Neural cell (in vitro differentiated cells): Measurements from ENCODE around the gene DIAPH2. TPM values are rescaled to one million over a fixed set of nuclear protein-coding genes. Genes with fewer than 3 reads are reported as not detected.

Source experiments
- H2AFZ ChIP-seq: fragments of 200-600, 300-800 bp; sonication (generic), shearing (Covaris generic); 2 replicates; pipeline ENCODE4 v1.6.0; 2014; ENCODE audit warnings: low read depth, mild to moderate bottlenecking, antibody characterized with exemption, low read length, moderate library complexity
- H3F3A ChIP-seq: fragments of 200-600 bp; shearing (Covaris generic); 2 replicates; pipeline ENCODE4 v1.6.1; 2016; ENCODE audit warnings: mild to moderate bottlenecking, moderate library complexity, mixed read lengths, antibody characterized with exemption, low read length; ENCODE audit not compliant: insufficient read depth, poor library complexity, severe bottlenecking
- H3K27ac ChIP-seq: fragments of 200-600, 300-800 bp; sonication (generic), shearing (Covaris generic); 2 replicates; pipeline ENCODE4 v1.5.1; 2014; ENCODE audit warnings: mild to moderate bottlenecking, low read length, moderate library complexity
- H3K27me3 ChIP-seq: fragments of 300-800, 200-600 bp; sonication (generic), shearing (Covaris generic); 2 replicates; pipeline ENCODE4 v1.6.0; 2014; ENCODE audit warnings: mild to moderate bottlenecking, low read depth, low read length, moderate library complexity; ENCODE audit not compliant: insufficient read depth
- H3K36me3 ChIP-seq: fragments of 300-800, 200-600 bp; sonication (generic), shearing (Covaris generic); 2 replicates; pipeline ENCODE4 v1.5.1; 2014; ENCODE audit warnings: mild to moderate bottlenecking, antibody characterized with exemption, low read length, moderate library complexity; ENCODE audit not compliant: insufficient read depth
- H3K4me2 ChIP-seq: fragments of 300-800, 200-600 bp; sonication (generic), shearing (Covaris generic); 2 replicates; pipeline ENCODE4 v1.6.0; 2014; ENCODE audit warnings: mild to moderate bottlenecking, low read length
- H3K4me3 ChIP-seq: fragments of 300-800, 200-600 bp; sonication (generic), shearing (Covaris generic); 2 replicates; pipeline ENCODE4 v1.5.1; 2014; ENCODE audit warnings: mild to moderate bottlenecking, low read length, moderate library complexity
- H3K79me2 ChIP-seq: fragments of 200-600 bp; shearing (Covaris generic); replicated peaks from 2 replicates; pipeline ENCODE4 v1.6.0; 2014; ENCODE audit warnings: mild to moderate bottlenecking, low read length, moderate library complexity; ENCODE audit not compliant: insufficient read depth
- H3K9ac ChIP-seq: fragments of 300-800, 200-600 bp; sonication (generic), shearing (Covaris generic); 2 replicates; pipeline ENCODE4 v1.6.1; 2016; ENCODE audit warnings: mild to moderate bottlenecking, low read length, mixed read lengths
- H3K9me2 ChIP-seq: fragments of 200-600 bp; shearing (Covaris generic); 2 replicates; pipeline ENCODE4 v1.6.1; 2016; ENCODE audit warnings: mild to moderate bottlenecking, low read length, mixed read lengths; ENCODE audit not compliant: insufficient read depth
- H3K9me3 ChIP-seq: fragments of 200-600, 300-800 bp; sonication (generic), shearing (Covaris generic); 2 replicates; pipeline ENCODE4 v1.6.1; 2016; ENCODE audit warnings: mild to moderate bottlenecking, mixed run types, low read length, moderate library complexity, mixed read lengths
- H4K20me1 ChIP-seq: fragments of 200-600 bp; shearing (Covaris generic); 2 replicates; pipeline ENCODE4 v1.6.1; 2016; ENCODE audit warnings: mild to moderate bottlenecking, mixed run types; ENCODE audit not compliant: insufficient read depth
- CTCF ChIP-seq: fragments of 450-650 bp; IDR thresholded peaks from 2 replicates; pipeline ENCODE4 v1.5.1; 2014; ENCODE audit warnings: antibody characterized with exemption, mild to moderate bottlenecking, moderate library complexity; ENCODE audit not compliant: poor library complexity, severe bottlenecking
- EP300 ChIP-seq: fragments of 450-650 bp; conservative IDR thresholded peaks from 2 replicates; pipeline ENCODE4 v1.6.1; 2014; ENCODE audit warnings: antibody characterized with exemption, mild to moderate bottlenecking, moderate library complexity; ENCODE audit not compliant: poor library complexity, severe bottlenecking
- EZH2 ChIP-seq: fragments of 200-600, 300-800 bp; shearing (Covaris generic), sonication (generic); IDR thresholded peaks from 2 replicates; pipeline ENCODE4 v1.6.1; 2014; ENCODE audit warnings: antibody characterized with exemption, low read length, borderline replicate concordance, mild to moderate bottlenecking; ENCODE audit not compliant: insufficient read depth, poor library complexity, severe bottlenecking
- MXI1 ChIP-seq: fragments of 450-650 bp; conservative IDR thresholded peaks from 2 replicates; pipeline ENCODE4 v1.6.1; 2014; ENCODE audit warnings: antibody characterized with exemption, mild to moderate bottlenecking; ENCODE audit not compliant: poor library complexity, severe bottlenecking
- POLR2AphosphoS5 ChIP-seq: IDR thresholded peaks from 2 replicates; pipeline ENCODE4 v1.6.1; 2012
- RAD21 ChIP-seq: fragments of 450-650 bp; conservative IDR thresholded peaks from 2 replicates; pipeline ENCODE4 v1.6.1; 2014; ENCODE audit warnings: antibody characterized with exemption, mild to moderate bottlenecking, moderate library complexity
- SMC3 ChIP-seq: fragments of 450-650 bp; conservative IDR thresholded peaks from 2 replicates; pipeline ENCODE4 v1.6.1; 2014; ENCODE audit warnings: antibody characterized with exemption, mild to moderate bottlenecking, moderate library complexity; ENCODE audit not compliant: poor library complexity
- TAF1 ChIP-seq: IDR thresholded peaks from 2 replicates; pipeline ENCODE4 v1.6.1; 2012; ENCODE audit warnings: low read depth
- polyA plus RNA-seq: library from polyadenylated mRNA; depleted of rRNA; stranded (reverse); fragments of >200 nt; gene quantifications from 2 replicates; pipeline ENCODE4 v1.2.3, GENCODE V29; 2014
- TF ChIP-seq, protein P1 (sequence below): IDR thresholded peaks from 2 replicates; pipeline ENCODE4 v1.6.1; 2012; ENCODE audit warnings: borderline replicate concordance

DIAPH2 gene
- polyA plus RNA-seq, 1 donor from 2014 or later = 0.07 TPM

GRCh38 chrX:97089116-97089515 lies 404.5 kb downstream of the DIAPH2 start:
- H3K4me2 ChIP-seq = no peak overlapping the region
- no peaks in the 10 kb centered on the region for H3K9me3 ChIP-seq
- TF ChIP-seq RAD21 = no peak
- TF ChIP-seq TAF1 = no peak
- TF ChIP-seq EP300 = no peak
- TF ChIP-seq, protein P1, sequence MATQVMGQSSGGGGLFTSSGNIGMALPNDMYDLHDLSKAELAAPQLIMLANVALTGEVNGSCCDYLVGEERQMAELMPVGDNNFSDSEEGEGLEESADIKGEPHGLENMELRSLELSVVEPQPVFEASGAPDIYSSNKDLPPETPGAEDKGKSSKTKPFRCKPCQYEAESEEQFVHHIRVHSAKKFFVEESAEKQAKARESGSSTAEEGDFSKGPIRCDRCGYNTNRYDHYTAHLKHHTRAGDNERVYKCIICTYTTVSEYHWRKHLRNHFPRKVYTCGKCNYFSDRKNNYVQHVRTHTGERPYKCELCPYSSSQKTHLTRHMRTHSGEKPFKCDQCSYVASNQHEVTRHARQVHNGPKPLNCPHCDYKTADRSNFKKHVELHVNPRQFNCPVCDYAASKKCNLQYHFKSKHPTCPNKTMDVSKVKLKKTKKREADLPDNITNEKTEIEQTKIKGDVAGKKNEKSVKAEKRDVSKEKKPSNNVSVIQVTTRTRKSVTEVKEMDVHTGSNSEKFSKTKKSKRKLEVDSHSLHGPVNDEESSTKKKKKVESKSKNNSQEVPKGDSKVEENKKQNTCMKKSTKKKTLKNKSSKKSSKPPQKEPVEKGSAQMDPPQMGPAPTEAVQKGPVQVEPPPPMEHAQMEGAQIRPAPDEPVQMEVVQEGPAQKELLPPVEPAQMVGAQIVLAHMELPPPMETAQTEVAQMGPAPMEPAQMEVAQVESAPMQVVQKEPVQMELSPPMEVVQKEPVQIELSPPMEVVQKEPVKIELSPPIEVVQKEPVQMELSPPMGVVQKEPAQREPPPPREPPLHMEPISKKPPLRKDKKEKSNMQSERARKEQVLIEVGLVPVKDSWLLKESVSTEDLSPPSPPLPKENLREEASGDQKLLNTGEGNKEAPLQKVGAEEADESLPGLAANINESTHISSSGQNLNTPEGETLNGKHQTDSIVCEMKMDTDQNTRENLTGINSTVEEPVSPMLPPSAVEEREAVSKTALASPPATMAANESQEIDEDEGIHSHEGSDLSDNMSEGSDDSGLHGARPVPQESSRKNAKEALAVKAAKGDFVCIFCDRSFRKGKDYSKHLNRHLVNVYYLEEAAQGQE = no peak
- no peak for TF ChIP-seq CTCF
- no peak for TF ChIP-seq SMC3
- no peak for TF ChIP-seq EZH2
- TF ChIP-seq POLR2AphosphoS5 = no peak
- TF ChIP-seq MXI1 = no peak
- no peak overlapping the region for H2AFZ ChIP-seq
- no peaks in the 10 kb centered on the region for H3K27me3 ChIP-seq
- no peaks in the 10 kb centered on the region for H3K9me2 ChIP-seq
- H4K20me1 ChIP-seq = no peaks in the 10 kb centered on the region
- no peaks in the 10 kb centered on the region for H3F3A ChIP-seq
- H3K9ac ChIP-seq = no peak overlapping the region
- no peak overlapping the region for H3K4me3 ChIP-seq
- no peak overlapping the region for H3K27ac ChIP-seq
- no peaks in the 10 kb centered on the region for H3K79me2 ChIP-seq
- no peaks in the 10 kb centered on the region for H3K36me3 ChIP-seq

GRCh38 chrX:97096385-97096784 lies 411.7 kb downstream of the DIAPH2 start:
- H3F3A ChIP-seq = no peaks in the 10 kb centered on the region
- no peaks in the 10 kb centered on the region for H3K9me3 ChIP-seq
- no peak overlapping the region for H3K4me3 ChIP-seq

More at GRCh38 chrX:97096385-97096784, 411.7 kb downstream of the DIAPH2 start:
- Histone ChIP-seq H3K4me2 (no peak overlapping the region), H3K36me3 (no peaks in the 10 kb centered on the region), H3K79me2 (no peaks in the 10 kb centered on the region), H3K27me3 (no peaks in the 10 kb centered on the region), H3K9me2 (no peaks in the 10 kb centered on the region), H4K20me1 (no peaks in the 10 kb centered on the region), H3K27ac (no peak overlapping the region), H3K9ac (no peak overlapping the region), H2AFZ (no peak overlapping the region)
- TF ChIP-seq RAD21 (no peak), POLR2AphosphoS5 (no peak), MXI1 (no peak), TAF1 (no peak), CTCF (no peak), SMC3 (no peak), EZH2 (no peak)
- TF ChIP-seq, protein P1 = no peak
